Skeletal muscle tissue (tissue), 4 donors: ENCODE results near the gene TYW1B. TPM values are rescaled to one million over a fixed set of nuclear protein-coding genes. Genes with fewer than 3 reads are reported as not detected.
"Not testable (repeated sequence)": the region's sequence is repeated elsewhere in the genome, so short reads cannot be mapped to it uniquely, and the experiment has no call there.

Source experiments
- H3K27ac ChIP-seq: one replicate; pipeline ENCODE4 v1.7.0; 2013; ENCODE audit warnings: mild to moderate bottlenecking, low read depth, low read length, inconsistent platforms
- H3K27me3 ChIP-seq, 3 donors: one replicate each; pipeline ENCODE4 v1.7.0; 2013; ENCODE audit warnings: low read length in 3 of 3; ENCODE audit not compliant: control insufficient read depth in 3 of 3, insufficient read depth in 3 of 3
- H3K36me3 ChIP-seq, 3 donors: one replicate each; pipeline ENCODE4 v1.7.0; 2013; ENCODE audit warnings: low read length in 3 of 3; ENCODE audit not compliant: control insufficient read depth in 3 of 3, insufficient read depth in 3 of 3
- H3K4me1 ChIP-seq, 3 donors: one replicate each; pipeline ENCODE4 v1.7.0; 2013; ENCODE audit warnings: low read length in 3 of 3, mild to moderate bottlenecking in 3 of 3; ENCODE audit not compliant: control insufficient read depth in 3 of 3, insufficient read depth in 3 of 3
- H3K4me3 ChIP-seq, 3 donors: one replicate each; pipeline ENCODE4 v1.7.0; 2013; ENCODE audit warnings: low read length in 3 of 3
- H3K9ac ChIP-seq, 3 donors: one replicate each; pipeline ENCODE4 v1.7.0; 2013; ENCODE audit warnings: low read length in 3 of 3, mild to moderate bottlenecking in 3 of 3, moderate library complexity in 2 of 3, low read depth in 1 of 3
- H3K9me3 ChIP-seq, 3 donors: one replicate each; pipeline ENCODE4 v1.7.0; 2013; ENCODE audit warnings: low read length in 3 of 3; ENCODE audit not compliant: control insufficient read depth in 3 of 3
- total RNA-seq: library from RNA; depleted of rRNA; stranded (reverse); fragments of >200 nt; gene quantifications from one replicate; pipeline ENCODE4 v1.2.3, GENCODE V29; 2014
- donor health status: Osteomylitis.

TYW1B gene
- total RNA-seq, 1 donor from 2014 or later, result 6.8 TPM

GRCh38 chr7:72816370-72817157, 11.4 kb downstream of the TYW1B start:
- not testable (repeated sequence) for H3K27ac ChIP-seq, H3K27me3 ChIP-seq, H3K4me1 ChIP-seq, H3K9ac ChIP-seq, H3K9me3 ChIP-seq, H3K4me3 ChIP-seq, H3K36me3 ChIP-seq

- H3K9ac ChIP-seq, H3K27ac ChIP-seq, H3K4me3 ChIP-seq, H3K4me1 ChIP-seq, H3K27me3 ChIP-seq, H3K9me3 ChIP-seq, H3K36me3 ChIP-seq: not testable (repeated sequence)
These were observed 17.6 kb downstream of the TYW1B start for GRCh38 chr7:72810437-72810836.

GRCh38 chr7:72808511-72808910, 19.5 kb downstream of the TYW1B start:
- not testable (repeated sequence) for H3K27me3 ChIP-seq, H3K9ac ChIP-seq, H3K9me3 ChIP-seq, H3K4me3 ChIP-seq, H3K27ac ChIP-seq, H3K4me1 ChIP-seq
- peaks cover 13 to 15% (median 13%) of the 10 kb centered on the region in 3 donors for H3K36me3 ChIP-seq

GRCh38 chr7:72806851-72807250, 21.1 kb downstream of the TYW1B start:
- H3K9ac ChIP-seq, H3K4me1 ChIP-seq, H3K27ac ChIP-seq, H3K9me3 ChIP-seq, H3K27me3 ChIP-seq, H3K4me3 ChIP-seq: not testable (repeated sequence)
- H3K36me3 ChIP-seq, result peaks cover 11 to 15% (median 13%) of the 10 kb centered on the region in 3 donors

- Histone ChIP-seq H3K9me3 (no peaks in the 10 kb centered on the region), H3K27me3 (no peaks in the 10 kb centered on the region), H3K36me3 (peaks cover 11 to 15% (median 13%) of the 10 kb centered on the region in 3 donors), H3K9ac (no peak overlapping the region), H3K4me1 (no peaks in the 10 kb centered on the region), H3K27ac (no peak overlapping the region), H3K4me3 (no peak overlapping the region)
These were observed 22.2 kb downstream of the TYW1B start for GRCh38 chr7:72805526-72806494.

- not testable (repeated sequence) for H3K9me3 ChIP-seq, H3K4me1 ChIP-seq, H3K4me3 ChIP-seq, H3K27ac ChIP-seq, H3K27me3 ChIP-seq, H3K9ac ChIP-seq
- H3K36me3 ChIP-seq, result peaks cover 10 to 15% (median 11%) of the 10 kb centered on the region in 3 donors
These were observed 24.2 kb downstream of the TYW1B start for GRCh38 chr7:72803778-72804177.

GRCh38 chr7:72801564-72801963, 26.4 kb downstream of the TYW1B start:
- not testable (repeated sequence) for H3K27me3 ChIP-seq, H3K9me3 ChIP-seq, H3K4me3 ChIP-seq, H3K9ac ChIP-seq, H3K27ac ChIP-seq, H3K4me1 ChIP-seq
- peaks cover 13 to 16% (median 16%) of the 10 kb centered on the region in 3 donors for H3K36me3 ChIP-seq

- H3K4me1 ChIP-seq, H3K9ac ChIP-seq, H3K27ac ChIP-seq, H3K4me3 ChIP-seq, H3K9me3 ChIP-seq, H3K36me3 ChIP-seq, H3K27me3 ChIP-seq: not testable (repeated sequence)
These were observed 32.6 kb downstream of the TYW1B start for GRCh38 chr7:72795401-72795800.

GRCh38 chr7:72793791-72794190, 34.2 kb downstream of the TYW1B start:
- Histone ChIP-seq H3K9me3 (no peaks in the 10 kb centered on the region), H3K4me3 (no peak overlapping the region), H3K36me3 (peaks cover 3 to 5% (median 4%) of the 10 kb centered on the region in 3 donors), H3K9ac (no peak overlapping the region), H3K27me3 (no peaks in the 10 kb centered on the region), H3K27ac (no peak overlapping the region), H3K4me1 (peaks cover 0 to 3% (median 0%) of the 10 kb centered on the region in 3 donors)

GRCh38 chr7:72790698-72791060, 37.3 kb downstream of the TYW1B start:
- not testable (repeated sequence) for H3K4me1 ChIP-seq, H3K36me3 ChIP-seq, H3K9me3 ChIP-seq, H3K27me3 ChIP-seq, H3K9ac ChIP-seq, H3K4me3 ChIP-seq
- peak overlapping the region; percentile 65 for H3K27ac ChIP-seq
